GM12892 (cell line): Measurements from ENCODE around the gene TNNC1.

ENCODE experiments used
- POLR2A ChIP-seq: IDR thresholded peaks from 2 replicates; pipeline ENCODE4 v1.6.1; 2011; ENCODE audit warnings: low read depth, low read length, control low read depth
- POLR2AphosphoS5 ChIP-seq: IDR thresholded peaks from 2 replicates; pipeline ENCODE4 v1.6.1; 2011; ENCODE audit warnings: low read depth, low read length, control low read depth

DNA sequence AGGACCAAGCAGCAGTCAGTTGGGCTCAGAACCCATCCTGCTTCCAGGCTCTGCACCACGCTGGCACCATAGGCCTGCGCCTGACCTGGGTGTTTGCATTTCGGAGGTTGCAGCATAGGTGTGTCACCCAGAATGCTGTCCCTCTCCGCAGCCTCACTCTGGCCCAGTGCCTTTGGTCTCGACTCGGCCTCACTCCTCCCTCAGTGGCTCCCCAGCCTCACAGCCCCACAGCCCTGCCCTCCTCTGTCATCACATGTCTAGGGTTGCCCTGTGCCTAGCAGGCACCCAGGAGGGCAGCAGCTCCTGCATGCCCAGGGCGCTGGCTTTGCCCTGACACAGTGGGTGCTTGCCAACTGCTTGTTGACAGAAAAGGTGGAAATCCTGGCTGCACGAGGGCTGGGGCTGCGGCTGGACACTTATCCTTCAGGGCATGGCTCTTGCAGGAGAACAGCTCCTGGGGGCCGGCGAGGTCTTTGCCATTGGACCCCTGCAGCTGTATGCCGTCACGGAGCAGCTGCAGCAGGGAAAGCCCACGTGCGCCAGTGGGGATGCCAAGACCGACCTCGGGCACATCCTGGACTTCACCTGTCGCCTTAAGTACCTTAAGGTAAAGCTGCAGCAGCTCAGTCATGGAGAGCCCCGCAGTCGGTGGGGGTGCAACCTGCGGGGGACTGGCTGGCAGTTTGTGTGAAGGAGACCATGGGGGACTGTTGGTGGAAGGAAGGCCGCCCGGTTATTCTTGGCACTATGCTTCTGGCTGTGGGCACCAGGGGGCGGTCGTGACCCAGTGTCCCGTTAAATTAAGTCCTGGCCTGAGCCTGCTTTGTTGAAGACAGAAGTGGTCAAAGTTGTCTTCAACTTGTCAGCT, 17.8 kb upstream of the TNNC1 start:
- TF ChIP-seq POLR2A (no peak), POLR2AphosphoS5 (no peak)
